GM19043 (cell line): ENCODE measurements around the gene CALN1.

Source experiments
- ATAC-seq: cut with Tn5 transposase; IDR thresholded peaks from one replicate; pipeline ENCODE4 v1.9.1; 2021; ENCODE audit warnings: low read depth; ENCODE audit not compliant: unreplicated experiment

The CALN1 gene

DNA sequence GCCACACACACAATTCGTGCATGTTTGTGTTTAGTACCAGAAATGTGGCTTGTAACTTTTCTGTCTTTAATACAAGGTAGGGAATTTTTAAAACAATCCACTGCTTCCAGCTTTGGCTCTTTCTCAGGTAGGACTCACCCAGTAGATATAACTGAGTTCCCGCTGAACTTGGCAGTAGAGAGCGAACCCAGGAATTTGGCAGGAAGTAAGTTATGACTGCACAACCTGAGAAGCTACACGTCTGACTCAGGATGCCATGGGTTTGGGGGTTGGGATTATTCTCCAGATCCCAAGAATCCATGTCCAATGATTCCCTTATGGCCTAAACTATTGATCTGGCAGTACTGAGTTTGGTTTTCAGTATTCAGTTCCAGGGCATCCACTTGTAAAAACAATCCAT is 499.7 kb downstream of the CALN1 start:
- no peak for ATAC-seq

DNA sequence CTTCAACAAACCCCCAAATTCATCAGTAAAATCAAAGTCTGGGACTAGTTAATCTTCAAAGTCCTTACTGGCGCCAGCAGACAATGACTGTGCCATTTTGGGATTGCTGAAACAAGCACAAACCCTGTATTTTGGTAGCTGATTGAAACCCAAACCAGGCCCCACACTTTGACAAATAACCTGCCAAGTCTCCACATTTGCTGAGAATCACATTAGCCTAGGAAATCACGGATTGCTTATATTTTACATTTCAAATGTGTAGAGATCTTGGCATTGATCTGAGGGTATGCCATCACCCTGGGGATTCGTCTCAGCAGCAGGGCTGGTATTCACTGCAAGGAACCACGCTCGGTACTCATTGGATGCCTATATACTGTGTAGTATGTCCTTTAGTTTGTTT is 501.1 kb downstream of the CALN1 start:
- ATAC-seq: no peak

DNA sequence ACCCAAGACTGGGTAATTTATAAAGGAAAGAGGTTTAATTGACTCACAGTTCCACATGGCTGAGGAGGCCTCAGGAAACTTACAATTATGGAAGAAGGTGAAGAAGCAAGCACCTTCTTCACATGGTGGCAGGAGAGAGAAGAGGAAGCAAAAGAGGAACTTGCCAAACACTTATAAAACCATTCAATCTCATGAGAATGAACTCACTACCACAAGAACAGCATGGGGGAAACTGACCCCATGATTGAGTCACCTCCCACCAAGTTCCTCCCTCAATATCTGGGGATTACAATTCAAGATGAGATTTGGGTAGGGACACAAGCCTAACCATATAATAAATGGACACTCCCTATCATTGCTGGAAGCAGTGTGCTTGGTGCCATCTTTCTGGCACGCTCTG is 506.3 kb downstream of the CALN1 start:
- no peak for ATAC-seq

DNA sequence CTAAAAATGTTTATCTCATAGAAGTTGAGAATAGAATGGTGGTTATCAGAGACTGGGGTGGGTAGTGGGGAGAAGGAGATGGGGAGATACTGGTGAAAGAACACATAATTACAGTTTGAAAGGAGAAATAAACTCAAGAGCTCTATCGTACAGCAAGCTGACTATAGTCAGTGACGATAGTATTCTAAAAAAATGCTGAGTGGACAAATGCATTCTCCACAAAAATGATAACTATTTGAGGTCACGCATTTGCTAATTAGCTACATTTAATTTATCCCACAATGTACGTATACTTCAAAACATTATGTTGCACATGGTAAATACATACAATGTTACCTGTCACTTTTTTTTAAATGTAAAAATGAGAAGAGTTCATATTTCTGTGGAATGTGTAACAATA is 507.7 kb downstream of the CALN1 start:
- ATAC-seq: no peak

DNA sequence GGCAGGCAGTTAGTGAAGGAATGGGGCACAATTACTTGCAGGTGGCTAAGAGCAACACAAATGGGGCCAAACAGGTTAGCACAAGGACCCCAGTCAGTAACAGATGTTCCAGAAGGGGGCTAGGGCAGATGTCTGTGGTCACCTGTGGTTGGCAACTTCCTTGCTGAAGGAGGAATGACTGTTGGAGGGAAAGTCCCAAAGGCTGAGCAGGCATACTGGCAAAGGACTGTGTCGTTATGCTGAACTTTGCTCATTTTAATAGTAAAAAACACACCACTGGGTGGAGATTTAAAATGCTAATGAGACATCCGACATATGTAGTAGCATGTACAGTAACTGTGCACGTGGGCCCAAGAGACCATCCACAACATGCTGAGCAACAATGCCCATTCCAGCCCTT is 511.6 kb downstream of the CALN1 start:
- no peak for ATAC-seq

DNA sequence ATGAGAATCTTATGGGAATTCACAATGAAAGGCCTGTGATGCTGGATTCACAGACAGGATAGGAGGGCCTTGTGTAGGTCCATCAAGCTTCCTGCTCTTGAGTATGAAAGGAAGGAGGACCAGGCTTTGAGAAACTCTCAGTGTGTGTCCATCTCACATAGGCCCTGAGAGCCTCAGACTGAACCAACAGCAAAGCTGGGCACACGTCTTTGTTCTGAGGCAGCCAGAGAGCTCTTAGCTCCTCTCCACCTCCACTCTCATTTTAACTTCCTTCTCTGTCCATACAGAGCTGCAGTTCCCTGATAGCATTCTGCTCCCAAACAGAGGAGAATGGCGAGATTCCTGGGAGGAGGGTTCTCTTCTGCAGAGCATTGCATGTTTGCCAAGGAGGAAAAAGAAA is 515.6 kb downstream of the CALN1 start:
- no peak for ATAC-seq

DNA sequence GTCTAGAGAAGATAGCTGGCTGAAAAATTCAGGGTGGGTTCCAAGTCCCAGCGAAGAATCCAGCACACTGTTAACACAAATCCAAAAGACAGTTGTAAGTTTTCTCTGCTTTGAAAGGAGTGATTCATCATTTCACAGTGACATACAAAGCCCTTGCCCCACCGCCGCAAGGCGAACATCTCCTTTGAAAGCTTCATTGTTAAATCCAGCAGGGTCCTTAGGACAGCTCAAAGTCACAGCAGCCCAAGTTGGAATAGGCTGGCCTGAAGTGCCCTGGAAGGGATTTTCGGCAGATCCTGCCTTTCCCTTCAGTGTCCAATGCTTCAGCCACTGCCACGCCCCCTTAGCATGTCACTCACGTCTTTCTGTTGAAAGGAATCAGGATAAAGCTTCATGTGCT is 526.1 kb downstream of the CALN1 start:
- no peak for ATAC-seq

DNA sequence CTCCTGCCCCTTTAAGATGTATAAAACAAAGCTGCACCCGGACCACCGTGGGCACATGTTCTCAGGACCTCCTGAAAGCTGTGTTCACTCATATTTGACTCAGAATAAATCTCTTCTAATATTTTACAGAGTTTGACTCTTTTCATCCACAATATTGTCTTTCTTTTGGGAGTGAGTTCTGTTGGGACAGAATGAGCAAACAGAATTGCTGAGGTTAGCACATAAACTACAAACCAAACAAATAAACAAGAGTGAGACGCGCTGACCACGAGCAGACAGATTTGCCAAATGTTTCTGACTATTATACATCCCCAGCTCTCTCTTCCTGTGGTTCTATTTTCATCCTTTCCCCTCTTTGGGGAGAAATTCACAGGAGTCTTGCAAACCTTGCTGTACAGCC is 526.7 kb downstream of the CALN1 start:
- ATAC-seq: no peak

DNA sequence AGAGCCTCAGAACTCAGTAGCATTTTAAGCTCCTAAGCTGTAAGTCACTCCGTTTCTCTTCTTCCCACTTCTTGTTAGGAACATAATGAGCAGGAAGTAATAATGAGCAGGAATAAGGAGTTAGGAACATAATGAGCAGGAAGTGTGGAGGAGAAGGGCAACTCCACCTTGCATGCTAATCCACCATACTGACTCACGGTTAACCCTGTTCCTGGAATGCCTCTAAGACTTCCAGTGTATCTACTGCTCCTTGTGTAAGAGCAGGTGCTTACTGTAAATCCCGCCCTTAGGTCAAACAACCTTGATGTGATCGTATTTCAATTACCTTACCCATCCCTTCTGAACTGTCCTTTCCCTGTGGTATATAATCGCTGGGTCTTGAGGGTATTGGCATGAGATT is 528.7 kb downstream of the CALN1 start:
- no peak for ATAC-seq

DNA sequence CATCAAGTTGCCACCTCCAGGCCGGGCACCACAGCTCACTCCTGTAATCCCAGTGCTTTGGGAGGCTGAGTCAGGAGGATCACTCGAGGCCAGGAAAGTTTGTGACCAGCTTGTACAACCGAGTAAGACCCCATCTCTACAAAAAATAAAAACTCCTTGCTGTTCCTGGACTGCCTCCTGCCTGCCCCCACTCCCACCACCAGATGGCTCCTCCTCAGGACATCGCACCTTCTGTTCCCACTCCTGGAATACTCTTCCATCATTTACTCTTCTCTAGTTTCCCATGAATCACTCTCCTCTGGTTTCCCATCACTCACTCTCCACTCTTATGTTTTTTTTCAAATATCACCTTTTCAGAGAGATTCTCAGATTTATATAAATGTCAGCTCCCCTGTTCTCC is 540.7 kb downstream of the CALN1 start:
- ATAC-seq: no peak

DNA sequence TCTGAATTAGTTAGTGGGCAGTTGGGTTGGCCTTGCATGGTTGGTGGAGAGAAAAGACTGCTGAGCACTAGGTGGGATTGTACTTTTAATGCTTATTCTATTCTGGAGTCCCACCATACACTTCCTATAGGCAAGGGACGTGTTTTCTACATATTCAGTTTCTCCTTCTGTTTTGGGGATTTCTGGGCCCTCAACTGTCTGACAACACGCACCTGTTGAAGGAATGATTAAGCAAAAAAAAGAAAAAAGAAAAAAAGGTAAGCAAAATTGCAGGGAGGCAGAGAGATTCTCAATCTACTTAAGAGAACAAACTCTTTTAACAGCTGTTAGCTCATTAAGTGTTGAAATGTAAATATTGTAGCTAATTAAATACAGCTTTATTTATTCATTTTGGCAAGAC is 541.3 kb downstream of the CALN1 start:
- no peak for ATAC-seq

DNA sequence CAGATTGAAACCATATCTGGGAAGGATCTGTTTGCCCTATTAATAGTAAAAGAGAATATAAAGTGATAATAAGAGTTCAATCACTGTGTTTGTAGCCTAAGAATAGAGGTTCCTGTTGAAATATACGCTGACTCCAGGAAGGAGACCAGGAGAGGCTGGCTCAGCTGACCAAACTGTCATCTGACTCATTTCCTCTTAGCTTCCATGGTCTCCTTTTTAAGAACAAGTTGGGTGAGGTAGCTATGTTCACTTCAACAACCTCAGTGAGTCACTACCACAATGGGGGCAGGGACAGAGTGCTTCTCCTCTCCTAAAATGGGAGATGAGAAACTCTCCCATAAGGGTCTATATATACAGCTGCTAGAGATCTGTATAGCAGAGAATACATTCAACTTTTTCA is 543.3 kb downstream of the CALN1 start:
- no peak for ATAC-seq

DNA sequence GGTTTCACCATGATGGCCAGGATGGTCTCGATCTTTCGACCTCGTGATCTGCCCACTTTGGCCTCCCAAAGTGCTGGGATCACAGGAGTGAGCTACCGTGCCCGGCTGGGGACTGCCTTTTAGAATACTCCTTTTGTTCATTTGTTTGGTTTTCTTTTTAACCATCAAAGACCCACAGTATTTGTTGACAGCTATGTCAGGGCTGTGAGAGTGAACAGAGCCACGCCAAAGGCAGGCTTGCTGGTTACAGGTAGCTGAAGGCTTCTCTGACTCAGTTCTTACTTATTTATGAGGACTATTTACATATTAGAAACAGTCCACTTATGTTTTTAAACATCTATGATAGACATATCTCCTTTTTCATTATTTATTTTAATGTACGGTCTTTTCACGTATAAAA is 544.5 kb downstream of the CALN1 start:
- no peak for ATAC-seq

DNA sequence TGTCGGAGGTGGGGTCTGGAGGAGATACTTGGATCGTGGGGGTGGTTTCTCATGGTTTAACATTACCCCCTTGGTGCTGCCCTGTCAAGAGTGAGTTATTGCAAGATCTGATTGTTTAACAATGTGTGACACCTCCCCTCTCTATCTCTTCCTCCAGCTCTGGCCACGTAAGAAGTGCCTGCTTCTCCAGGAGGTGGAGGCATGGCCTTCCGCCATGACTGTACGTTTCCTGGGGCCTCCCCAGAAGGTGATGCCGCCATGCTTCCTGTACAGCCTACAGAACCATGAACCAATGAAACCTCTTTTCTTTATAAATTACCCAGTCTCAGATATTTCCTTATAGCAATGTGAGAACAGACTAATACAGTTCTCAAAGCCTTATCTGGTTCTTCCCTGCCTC is 547.0 kb downstream of the CALN1 start:
- no peak for ATAC-seq

DNA sequence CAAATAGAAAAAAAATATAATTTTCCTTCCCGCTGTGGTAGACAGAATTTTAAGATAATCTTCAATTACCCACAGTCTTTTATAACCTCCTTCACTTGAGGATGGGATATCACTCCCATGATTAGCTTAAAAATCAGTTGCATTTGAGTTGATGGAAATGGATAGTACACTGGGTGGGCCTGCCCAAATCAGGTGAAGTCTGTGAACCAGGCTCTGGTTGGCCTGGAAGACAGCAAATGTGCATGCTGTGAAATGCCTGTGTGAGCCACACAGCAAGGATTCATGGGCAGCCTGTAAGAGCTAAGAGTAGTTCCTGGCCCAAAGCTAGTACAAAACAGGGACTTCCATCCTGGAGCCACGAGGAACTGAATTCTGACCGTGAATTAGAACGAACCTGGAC is 548.0 kb downstream of the CALN1 start:
- no peak for ATAC-seq

DNA sequence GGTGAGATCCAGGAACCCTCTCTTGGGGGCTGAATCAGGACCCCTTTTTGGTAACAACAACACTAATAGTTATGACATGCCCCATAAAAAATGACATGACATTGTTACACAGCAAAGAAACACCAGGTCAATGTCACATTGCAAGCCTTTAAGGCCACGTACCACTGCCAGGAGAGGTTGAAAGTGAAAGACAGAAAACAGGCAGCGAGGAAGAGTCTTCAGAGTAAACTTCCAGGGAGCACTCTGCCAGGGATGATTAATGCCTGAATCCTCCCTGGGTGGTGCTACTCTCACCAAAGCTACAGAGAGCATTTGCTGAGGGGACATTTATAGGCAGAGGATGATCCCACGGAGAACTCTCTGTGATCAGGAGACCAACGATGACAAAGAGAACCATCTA is 551.6 kb downstream of the CALN1 start:
- no peak for ATAC-seq

DNA sequence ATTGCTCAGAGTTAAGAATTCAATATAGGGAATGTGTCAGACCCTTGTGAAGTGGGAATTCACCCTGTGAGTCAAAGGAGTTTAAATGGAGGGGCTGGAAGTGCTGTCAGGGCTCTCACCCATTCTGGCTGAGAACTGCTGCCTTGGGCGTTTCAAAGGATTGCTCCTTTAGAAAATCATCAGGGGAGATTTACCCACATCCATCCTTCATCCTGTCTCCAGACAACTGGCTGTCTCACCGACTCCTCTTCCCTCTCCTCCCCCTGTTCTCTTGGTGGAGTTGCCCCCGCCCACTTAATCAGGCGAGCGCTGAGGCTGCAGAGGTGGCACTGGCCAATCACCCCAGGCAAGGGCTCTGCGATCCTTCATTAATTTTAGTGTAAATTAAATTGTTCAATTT is 554.8 kb downstream of the CALN1 start:
- no peak for ATAC-seq

DNA sequence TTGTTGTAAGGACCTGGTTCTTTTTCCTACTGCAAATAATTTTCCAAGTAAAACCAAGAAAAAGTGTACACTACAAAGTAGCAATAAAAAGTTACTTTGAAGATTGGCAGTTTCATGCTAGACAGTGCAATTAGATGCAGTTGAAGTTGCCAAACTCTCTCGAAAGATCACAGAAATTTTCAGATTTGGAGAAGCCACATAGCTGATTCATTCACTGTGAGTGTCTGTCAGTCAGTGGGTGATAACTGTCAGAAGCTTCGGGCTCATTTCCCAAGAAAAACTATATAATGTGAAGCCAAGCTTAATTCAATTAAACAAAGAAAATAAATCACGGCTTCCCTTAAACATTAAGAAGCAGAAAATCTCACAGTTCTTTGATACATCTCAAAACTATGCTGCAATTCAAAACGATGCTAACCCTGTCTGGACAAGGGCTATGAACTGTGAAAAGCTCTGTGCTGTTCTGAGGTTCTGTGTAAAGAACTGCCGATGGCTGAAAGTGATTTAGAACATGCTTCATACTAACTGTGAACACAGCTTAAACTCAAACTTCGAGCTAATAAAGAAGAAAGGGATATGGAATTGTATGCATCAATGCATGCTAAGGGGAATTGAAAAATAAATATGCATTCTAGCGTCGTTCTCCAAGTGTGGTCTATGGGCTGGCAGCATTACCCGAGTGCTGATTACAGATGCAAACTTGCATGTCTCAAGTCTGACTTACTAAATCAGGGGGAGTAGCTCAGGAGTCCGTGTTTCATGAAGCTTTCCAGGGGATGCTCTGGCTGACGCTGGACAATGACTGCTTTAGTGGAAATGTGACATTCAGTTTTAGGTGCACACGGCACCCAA is 557.4 kb downstream of the CALN1 start:
- no peak for ATAC-seq

DNA sequence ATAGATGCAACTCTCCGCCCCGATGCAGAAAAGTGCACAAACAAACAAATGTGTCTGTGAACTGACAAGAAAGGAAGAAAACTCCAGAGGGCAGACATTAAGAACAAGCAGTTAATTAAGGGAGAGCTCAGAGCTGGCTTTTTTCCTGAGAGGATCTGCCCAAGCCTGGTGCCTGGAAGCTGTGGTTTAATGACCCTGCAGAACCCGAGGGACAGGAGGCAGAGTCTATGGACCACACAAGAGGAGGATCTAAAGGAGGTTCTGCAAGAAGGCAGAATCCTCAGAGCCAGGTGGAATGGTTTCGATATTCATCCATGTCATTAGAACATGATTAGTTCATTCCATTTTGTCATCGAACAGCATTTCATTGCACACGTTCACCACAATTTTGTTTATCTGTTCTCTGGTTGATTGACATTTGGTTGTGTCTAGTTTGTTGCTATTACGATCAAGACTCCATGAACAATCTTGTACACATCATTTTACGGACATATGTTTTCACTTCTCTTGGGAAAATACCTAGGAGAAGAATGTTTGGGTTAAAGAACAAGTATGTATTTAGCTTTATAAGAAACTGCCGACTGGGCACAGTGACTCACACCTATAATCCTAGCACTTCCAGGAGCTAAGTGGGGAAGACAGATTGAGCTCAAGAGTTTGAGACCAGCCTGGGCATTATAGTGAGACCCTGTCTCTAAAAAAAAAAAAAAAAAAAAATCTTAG is 560.2 kb downstream of the CALN1 start:
- no peak for ATAC-seq

DNA sequence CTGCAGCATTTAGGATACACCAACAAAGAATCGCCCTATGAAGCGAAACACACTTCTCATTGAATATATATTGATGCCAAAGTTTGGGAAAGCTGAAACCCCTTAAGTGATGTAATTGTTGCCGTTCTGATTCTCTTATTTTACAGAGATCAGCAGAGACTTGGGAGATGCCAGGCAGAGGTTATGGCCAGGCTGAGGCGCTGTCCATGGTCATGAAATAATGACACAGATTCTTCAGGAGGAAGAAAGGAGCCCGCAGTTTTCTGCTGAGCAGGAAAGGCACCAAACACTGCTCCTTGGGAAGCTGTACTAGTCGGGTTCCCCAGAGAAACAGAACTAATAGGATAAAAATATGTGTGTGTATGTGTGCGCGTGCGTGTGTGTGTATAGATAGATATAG is 566.0 kb downstream of the CALN1 start:
- no peak for ATAC-seq

DNA sequence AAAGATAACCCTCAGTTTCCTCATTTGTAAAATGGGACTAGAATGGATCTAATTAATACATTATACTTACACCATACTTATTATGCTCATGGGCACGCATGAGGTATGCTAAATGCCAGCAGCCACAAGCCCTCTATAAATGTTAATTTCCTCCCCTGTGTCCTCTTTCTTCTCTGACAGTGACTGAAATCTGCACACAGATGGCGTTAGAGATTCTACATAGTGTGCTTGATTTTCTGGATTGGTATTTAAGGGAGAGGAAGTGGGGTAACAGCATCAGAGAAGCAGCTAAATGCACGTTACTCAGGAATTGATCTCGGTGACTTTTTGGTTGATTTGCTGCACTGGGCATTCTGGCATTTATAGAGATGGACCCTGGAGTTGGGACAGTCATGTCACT is 568.5 kb downstream of the CALN1 start:
- no peak for ATAC-seq

DNA sequence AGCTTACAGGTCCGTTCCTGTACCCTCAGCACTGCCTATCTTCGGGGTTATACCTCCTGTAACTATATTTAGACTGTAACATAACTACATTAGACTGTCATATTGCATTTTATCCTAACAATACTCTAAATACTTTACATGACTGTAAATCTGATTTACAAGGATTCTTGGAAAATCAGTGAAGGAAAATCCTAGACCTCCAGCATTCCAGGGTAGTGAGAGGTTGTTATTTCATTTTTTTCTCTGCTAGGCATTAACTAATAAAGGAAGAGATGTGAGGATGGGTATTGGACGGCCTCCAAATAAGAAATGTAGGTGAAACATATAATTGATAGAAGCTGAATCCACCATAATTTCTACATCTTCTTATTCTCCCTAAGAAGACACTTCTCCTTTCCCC is 569.4 kb downstream of the CALN1 start:
- ATAC-seq: no peak
